HepG2 (cell line): Measurements from ENCODE around the gene CFL1. TPM values are rescaled to one million over a fixed set of nuclear protein-coding genes. Genes with fewer than 3 reads are reported as not detected.

ENCODE experiments used
- ATAC-seq: fragments of 200-7000 bp; cut with Tn5 transposase; 3 replicates; pipeline ENCODE4 v1.9.1; 2020; ENCODE audit warnings: mild to moderate bottlenecking, moderate library complexity
- BruUV-seq: library from RNA; stranded (reverse); fragments of 400-500 nt; replicated peaks from 2 replicates; lab custom pipeline; 2021; lab: Mats Ljungman, UMichigan
- CTCF ChIA-PET: fragments of 300-600 bp; formaldehyde crosslinking; extraction: SDS; loops from one replicate; lab custom pipeline; 2021; ENCODE audit warnings: low total read pairs, inconsistent platforms, low intra/inter-chr PET ratio; lab: Yijun Ruan, JAX
- POLR2A ChIA-PET: fragments of 350-600 bp; sonication (Branson Sonifier 250); formaldehyde crosslinking; loops from one replicate; lab custom pipeline; 2020; ENCODE audit warnings: antibody characterized with exemption, inconsistent platforms; lab: Yijun Ruan, JAX
- DNase-seq: peaks from one replicate; pipeline ENCODE4 v3.0.0-alpha.2; 2015; ENCODE audit warnings: low spot score
- FAIRE-seq: peaks from 3 replicates; lab custom pipeline; 2011; peaks lifted over from hg19 to GRCh38; lab: Jason Lieb, UNC
- H2AFZ ChIP-seq: one replicate; pipeline ENCODE4 v1.6.1; 2011; ENCODE audit warnings: low read length, inconsistent platforms
- H3K27ac ChIP-seq: fragments of 300-600 bp; 3 replicates; pipeline ENCODE4 v1.8.0; 2011; ENCODE audit warnings: mixed run types, mild to moderate bottlenecking, mixed read lengths, low read length, inconsistent platforms; ENCODE audit not compliant: insufficient read depth; ENCODE audit errors: extremely low read length
- H3K27me3 ChIP-seq, 2 experiments: fragments of 200-600 bp in 1 of 2; 2 replicates in 1 of 2; 3 replicates in 1 of 2; pipeline versions ENCODE4 v1.6.0 to v1.8.0; 2011; ENCODE audit warnings: low read length in 2 of 2, mild to moderate bottlenecking in 2 of 2, moderate library complexity in 2 of 2, inconsistent platforms in 1 of 2; ENCODE audit not compliant: insufficient read depth in 2 of 2, control insufficient read depth in 1 of 2
- H3K36me3 ChIP-seq, 2 experiments: fragments of 200-600 bp in 1 of 2; replicated peaks in 1 of 2; 2 replicates in 1 of 2; 3 replicates in 1 of 2; pipeline versions ENCODE4 v1.5.1 to v1.8.0; 2011; ENCODE audit warnings: low read length in 2 of 2, inconsistent platforms in 1 of 2; ENCODE audit not compliant: insufficient read depth in 2 of 2, control insufficient read depth in 1 of 2
- H3K4me1 ChIP-seq: 2 replicates; pipeline ENCODE4 v1.5.1; 2012; ENCODE audit warnings: low read length, inconsistent platforms; ENCODE audit not compliant: insufficient read depth
- H3K4me2 ChIP-seq: 2 replicates; pipeline ENCODE4 v1.6.0; 2011; ENCODE audit warnings: low read depth, low read length, inconsistent platforms
- H3K4me3 ChIP-seq, 3 experiments: fragments of 200-600 bp in 1 of 3; sonication (generic), shearing (Covaris generic) in 1 of 3; replicated peaks in 1 of 3; 2 replicates each; pipeline ENCODE4 v1.5.1; 2011 to 2016; ENCODE audit warnings: low read length in 3 of 3, inconsistent platforms in 2 of 3, low read depth in 2 of 3, mild to moderate bottlenecking in 2 of 3, control low read depth in 1 of 3, mixed read lengths in 1 of 3; ENCODE audit not compliant: insufficient read depth in 1 of 3
- H3K79me2 ChIP-seq: one replicate; pipeline ENCODE4 v1.6.1; 2011; ENCODE audit warnings: low read length, inconsistent platforms; ENCODE audit not compliant: insufficient read depth
- H3K9ac ChIP-seq: 2 replicates; pipeline ENCODE4 v1.6.0; 2011; ENCODE audit warnings: mild to moderate bottlenecking, low read depth, low read length, inconsistent platforms; ENCODE audit not compliant: insufficient read depth
- H3K9me3 ChIP-seq: 2 replicates; pipeline ENCODE4 v1.5.1; 2012; ENCODE audit warnings: mild to moderate bottlenecking, low read length
- H4K20me1 ChIP-seq: 2 replicates; pipeline ENCODE4 v1.6.0; 2011; ENCODE audit warnings: inconsistent platforms, mild to moderate bottlenecking, low read length, moderate library complexity; ENCODE audit not compliant: insufficient read depth
- ARID5B ChIP-seq: IDR thresholded peaks from 2 replicates; pipeline ENCODE4 v1.4.0; 2020; ENCODE audit warnings: mild to moderate bottlenecking, missing genetic modification reagents
- ATF2 ChIP-seq: sonication (generic); formaldehyde crosslinking; IDR thresholded peaks from 2 replicates; pipeline ENCODE4 v1.4.0; 2020; ENCODE audit warnings: missing genetic modification reagents
- ELF1 ChIP-seq: sonication (generic); formaldehyde crosslinking; IDR thresholded peaks from 2 replicates; pipeline ENCODE4 v1.4.0; 2020; ENCODE audit warnings: missing genetic modification reagents
- HOXA3 ChIP-seq: sonication (generic); formaldehyde crosslinking; IDR thresholded peaks from 2 replicates; pipeline ENCODE4 v1.5.0; 2020; ENCODE audit warnings: missing genetic modification reagents
- HOXA5 ChIP-seq: sonication (generic); formaldehyde crosslinking; IDR thresholded peaks from 2 replicates; pipeline ENCODE4 v1.4.0; 2020; ENCODE audit warnings: missing genetic modification reagents
- IRF2 ChIP-seq: IDR thresholded peaks from 2 replicates; pipeline ENCODE4 v1.6.1; 2018; ENCODE audit warnings: missing genetic modification reagents, missing compliant biosample characterization
- KDM5B ChIP-seq: sonication (generic); formaldehyde crosslinking; IDR thresholded peaks from 2 replicates; pipeline ENCODE4 v1.4.0; 2020; ENCODE audit warnings: missing genetic modification reagents, mild to moderate bottlenecking, borderline replicate concordance
- MAFG ChIP-seq: sonication (generic); formaldehyde crosslinking; IDR thresholded peaks from 2 replicates; pipeline ENCODE4 v1.5.1; 2020; ENCODE audit warnings: mild to moderate bottlenecking, missing genetic modification reagents
- NFKB2 ChIP-seq: sonication (generic); formaldehyde crosslinking; IDR thresholded peaks from 2 replicates; pipeline ENCODE4 v1.4.0; 2020; ENCODE audit warnings: missing genetic modification reagents, borderline replicate concordance
- NKX3-1 ChIP-seq: sonication (generic); formaldehyde crosslinking; IDR thresholded peaks from 2 replicates; pipeline ENCODE4 v1.5.0; 2020; ENCODE audit warnings: missing genetic modification reagents
- PHF21A ChIP-seq: sonication (generic); formaldehyde crosslinking; IDR thresholded peaks from 2 replicates; pipeline ENCODE4 v1.5.0; 2020; ENCODE audit warnings: mild to moderate bottlenecking, missing genetic modification reagents
- RFX5 ChIP-seq: IDR thresholded peaks from 2 replicates; pipeline ENCODE4 v1.6.1; 2011; ENCODE audit warnings: low read depth, low read length, improper control_type of control experiment
- SMAD1 ChIP-seq: sonication (generic); formaldehyde crosslinking; IDR thresholded peaks from 2 replicates; pipeline ENCODE4 v1.4.0; 2020; ENCODE audit warnings: missing genetic modification reagents, low read depth, mild to moderate bottlenecking, borderline replicate concordance
- TFDP1 ChIP-seq: IDR thresholded peaks from 2 replicates; pipeline ENCODE4 v1.6.1; 2016; ENCODE audit warnings: missing compliant biosample characterization, missing genetic modification reagents, borderline replicate concordance
- U2AF1 ChIP-seq: fragments of 200-400 bp; formaldehyde crosslinking; optimal IDR thresholded peaks from 2 replicates; pipeline ENCODE3; 2017; ENCODE audit warnings: mild to moderate bottlenecking, low read depth, low read length
- ZFP62 ChIP-seq: sonication (generic); formaldehyde crosslinking; IDR thresholded peaks from 2 replicates; pipeline ENCODE4 v1.4.0; 2020; ENCODE audit warnings: missing genetic modification reagents
- ZNF572 ChIP-seq: sonication (generic); formaldehyde crosslinking; IDR thresholded peaks from 2 replicates; pipeline ENCODE4 v1.5.1; 2020; ENCODE audit warnings: mild to moderate bottlenecking, missing genetic modification reagents
- ZNF724P ChIP-seq: sonication (generic); formaldehyde crosslinking; IDR thresholded peaks from 2 replicates; pipeline ENCODE4 v1.8.0; 2022; ENCODE audit warnings: missing genetic modification reagents, borderline replicate concordance
- ZSCAN25 ChIP-seq: sonication (generic); formaldehyde crosslinking; IDR thresholded peaks from 2 replicates; pipeline ENCODE4 v1.8.0; 2022; ENCODE audit warnings: mild to moderate bottlenecking, missing genetic modification reagents
- WGBS: methylation state at CpG from one replicate; pipeline ENCODE4 v1.1.6; 2017; ENCODE audit warnings: low lambda C conversion rate; 5-methylcytosine and 5-hydroxymethylcytosine counted together
- in situ Hi-C: cut with HindIII; loops from 2 replicates; pipeline ENCODE4 v1.10.0; 2017; ENCODE audit warnings: low pct_unique_long_range_greater_than_20kb; ENCODE audit not compliant: extremely low pct_ligation_motif_present
- intact Hi-C: fragments of 100-400 bp; cut with micrococcal nuclease; formaldehyde crosslinking; loops from one replicate; pipeline ENCODE4 v1.10.0; 2022; ENCODE audit not compliant: unreplicated experiment
- polyA plus RNA-seq, 8 experiments: library from polyadenylated mRNA; depleted of rRNA in 3 of 8; stranded (reverse) in 7 of 8; unstranded in 1 of 8; fragments of >200 nt; fragmentation: Illumina TruSeq in 4 of 8; extraction: Trizol in 4 of 8; gene quantifications; 2 replicates each; pipeline versions ENCODE4 v1.2.1 to v1.2.3, GENCODE V29; 2011 to 2016; ENCODE audit warnings: low read depth in 4 of 8, missing spikeins in 1 of 8, mixed read lengths in 1 of 8; ENCODE audit not compliant: insufficient read depth in 1 of 8
- total RNA-seq, 5 experiments: library from RNA; depleted of rRNA; stranded (reverse); fragments of >200 nt; fragmentation: Illumina TruSeq; extraction: Trizol; gene quantifications; 2 replicates each; pipeline ENCODE4 v1.2.3, GENCODE V29; 2016; ENCODE audit warnings: low read depth in 1 of 5

Gene CFL1
- total and polyA plus RNA-seq, 2 of the 13 experiments (the other 11 are each of a cell fraction or from before 2014, with no cell fraction given): 379 to 383 TPM

- Histone ChIP-seq H3K27ac (no peak overlapping the region), H3K36me3 (peaks cover 4 to 19% of the 10 kb centered on the region in 2 experiments; a peak in 4 of 5 replicates), H3K4me1 (peaks cover 48% of the 10 kb centered on the region), H3K27me3 (no peaks in the 10 kb centered on the region; a peak in 1 of 5 replicates), H3K9me3 (no peaks in the 10 kb centered on the region), H3K9ac (no peak overlapping the region), H2AFZ (no peak overlapping the region), H3K4me2 (no peak overlapping the region), H3K79me2 (no peaks in the 10 kb centered on the region), H3K4me3 (no peak overlapping the region), H4K20me1 (no peaks in the 10 kb centered on the region)
- ChIA-PET CTCF (interaction anchor here (0.7 to 2.9 kb wide), 13 partner anchors 9 to 178 kb away, joined by 3 to 77 read pairs (median 5); partner anchors contain the start of genes FOSL1, KAT5, MUS81 and SART1), POLR2A (interaction anchor here (0.6 to 1.7 kb wide), 8 partner anchors 10 to 140 kb away, joined by 3 to 11 read pairs (median 3); partner anchors contain the start of genes CFL1, FOSL1 and MUS81)
- FAIRE-seq (peak; percentile 48), ATAC-seq (peak; percentile 41), DNase-seq (peak; percentile 60)
- WGBS: 0% methylated on average over 3 of the region's 9 CpGs
- BruUV-seq: no TSS peak
- intact Hi-C loops: loop anchor here (5.0 kb wide), 1 partner anchor 48 kb away; no protein-coding TSS in a partner anchor
- in situ Hi-C loops: loop anchor here (5.0 kb wide), 1 partner anchor 103 kb away; no protein-coding TSS in a partner anchor
- TF ChIP-seq ATF2 (CRISPR knock-in tag) (peak; percentile 20; the same call in 1 of the 2 replicates), ZFP62 (CRISPR knock-in tag) (no peak), NKX3-1 (no peak), RFX5 (no peak), ELF1 (CRISPR knock-in tag) (peak; percentile 25; the same call in 1 of the 2 replicates), HOXA5 (CRISPR knock-in tag) (0 out of 2 replicates have a peak, but pooled peaks have one; percentile 47), U2AF1 (peak; percentile 64), ZSCAN25 (CRISPR knock-in tag) (peak; percentile 22; the same call in 1 of the 2 replicates), SMAD1 (CRISPR knock-in tag) (0 out of 2 replicates have a peak, but pooled peaks have one; percentile 58), ARID5B (CRISPR knock-in tag) (0 out of 2 replicates have a peak, but pooled peaks have one; percentile 41), NFKB2 (peak; percentile 75; the same call in 1 of the 2 replicates), PHF21A (no peak), TFDP1 (CRISPR knock-in tag) (peak; percentile 31; the same call in 1 of the 2 replicates), ZNF572 (CRISPR knock-in tag) (peak; percentile 75; the same call in 1 of the 2 replicates), HOXA3 (CRISPR knock-in tag) (peak; percentile 57; the same call in 1 of the 2 replicates), IRF2 (peak; percentile 61; the same call in 1 of the 2 replicates), ZNF724P (CRISPR knock-in tag) (0 out of 2 replicates have a peak, but pooled peaks have one; percentile 46), MAFG (CRISPR knock-in tag) (no peak), KDM5B (CRISPR knock-in tag) (peak; percentile 41; the same call in 1 of the 2 replicates)
These were observed 26.7 kb upstream of the CFL1 start for GRCh38 chr11:65884716-65885092.
